Motor neuron (in vitro differentiated cells): ENCODE results near the gene MYLK. TPM values are rescaled to one million over a fixed set of nuclear protein-coding genes. Genes with fewer than 3 reads are reported as not detected.

Experiments
- ATAC-seq, 8 experiments: fragments of 200-7000 bp; cut with Tn5 transposase; replicated peaks in 6 of 8; 2 replicates each; pipeline ENCODE4 v1.8.0; 2021; ENCODE audit warnings: mild to moderate bottlenecking in 8 of 8, moderate library complexity in 8 of 8
- H3K27ac ChIP-seq, 2 donors: fragments of 250-450 bp; sonication (Bioruptor Pico); 2 replicates each; pipeline ENCODE4 v1.9.0; 2021; ENCODE audit warnings: antibody characterized with exemption in 2 of 2, mild to moderate bottlenecking in 2 of 2, moderate library complexity in 1 of 2
- H3K4me1 ChIP-seq, 2 donors: fragments of 250-450 bp; sonication (Bioruptor Pico); replicated peaks in 1 of 2; 2 replicates each; pipeline ENCODE4 v1.6.1; 2021; ENCODE audit warnings: antibody characterized with exemption in 2 of 2, mild to moderate bottlenecking in 2 of 2, moderate library complexity in 1 of 2
- H3K4me3 ChIP-seq, 5 donors: fragments of 250-450 bp; sonication (Bioruptor Pico); 2 replicates each; pipeline ENCODE4 v1.9.0; 2021; ENCODE audit warnings: antibody characterized with exemption in 5 of 5, mild to moderate bottlenecking in 5 of 5, moderate library complexity in 4 of 5
- WGBS, 10 experiments: fragments of 450-650 bp; shearing (Covaris generic); methylation state at CpG; one replicate each; pipeline ENCODE4 v1.0.0; 2022; 5-methylcytosine and 5-hydroxymethylcytosine counted together
- in situ Hi-C, 9 experiments: fragments of 400-800 bp; cut with MboI; loops; one replicate each; pipeline ENCODE4 v1.15.0; 2021; ENCODE audit warnings: low sequenced_read_pairs in 9 of 9, low pct_unique_long_range_greater_than_20kb in 2 of 9; ENCODE audit not compliant: unreplicated experiment in 9 of 9
- total RNA-seq, 8 experiments: library from RNA; unstranded; fragments of 300-600 nt; gene quantifications; 2 replicates each; pipeline versions ENCODE4 v1.2.3 to v1.2.4, GENCODE V29; 2022

MYLK gene
- total RNA-seq, 8 experiments from 2014 or later = 1.8 to 18.7 (median 6.1) TPM

- 38 to 100% (median 89%) methylated on average over 2 to 6 of the region's 6 CpGs for WGBS, 10 experiments
- Histone ChIP-seq H3K4me3 (no peak overlapping the region), H3K27ac (no peak overlapping the region), H3K4me1 (no peaks in the 10 kb centered on the region)
- no peak for ATAC-seq
- in situ Hi-C loops = no loop called here
Measured at GRCh38 chr3:123667784-123668183, 216.3 kb downstream of the MYLK start.

DNA sequence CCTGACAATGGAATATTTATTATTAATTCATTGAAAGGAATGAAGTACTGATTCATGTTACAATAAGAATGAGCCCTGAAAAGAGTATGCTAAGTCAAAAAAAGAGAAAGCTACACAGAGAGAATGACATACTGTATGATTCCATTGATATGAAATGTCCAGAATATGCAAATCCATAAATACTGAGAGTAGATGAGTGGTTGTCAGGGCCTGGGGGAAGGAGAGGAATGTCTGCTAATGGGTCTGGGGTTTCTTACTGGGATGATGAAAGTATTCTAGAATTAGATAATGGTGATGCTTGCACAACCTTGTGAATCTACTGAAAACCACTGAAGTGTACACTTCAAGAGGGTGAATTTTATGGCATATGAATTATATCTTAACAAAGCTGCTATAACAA is 219.4 kb downstream of the MYLK start:
- in situ Hi-C loops = no loop called here

DNA sequence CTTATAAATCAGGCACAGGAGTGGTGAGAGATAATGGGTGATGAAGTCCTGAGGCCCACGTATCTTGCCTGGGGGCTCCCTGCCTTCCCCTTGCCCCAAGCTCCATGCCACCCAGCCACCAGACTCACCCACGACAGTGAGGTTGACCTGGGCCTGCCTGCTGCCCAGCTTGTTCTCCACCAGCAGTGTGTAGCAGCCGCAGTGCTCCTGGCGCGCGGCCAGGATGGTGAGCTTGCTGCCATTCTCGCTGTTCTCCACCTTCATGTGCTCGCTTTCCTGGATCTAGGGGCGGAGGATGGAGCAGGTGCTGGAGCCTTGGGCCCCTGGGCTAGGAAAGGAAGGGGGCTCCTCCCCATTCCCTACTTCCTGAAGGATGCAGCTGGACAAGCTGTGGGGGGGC is 220.2 kb downstream of the MYLK start:
- in situ Hi-C loops = no loop called here
- Histone ChIP-seq H3K27ac (no peak overlapping the region), H3K4me1 (peaks cover 7 to 15% of the 10 kb centered on the region in 2 donors), H3K4me3 (no peak overlapping the region)
- 100% methylated on average over 1 of the region's 9 CpGs; no CpG with 5 or more reads in 9 of the 10 experiments for WGBS, 10 experiments
- no peak for ATAC-seq

More for the DNA sequence above, 219.4 kb downstream of the MYLK start:
- no peak overlapping the region for H3K27ac ChIP-seq
- peak in 2 of 8 experiments; percentile 11 to 52 for ATAC-seq
- H3K4me3 ChIP-seq = no peak overlapping the region
- peaks cover 7 to 15% of the 10 kb centered on the region in 2 donors for H3K4me1 ChIP-seq

- no peak for ATAC-seq
- 100% methylated on average over 1 of the region's 1 CpG; no CpG with 5 or more reads in 9 of the 10 experiments for WGBS, 10 experiments
- H3K4me1 ChIP-seq = peaks cover 7 to 15% of the 10 kb centered on the region in 2 donors
- H3K4me3 ChIP-seq = no peak overlapping the region
- H3K27ac ChIP-seq = no peak overlapping the region
- in situ Hi-C loops = no loop called here
Measured at GRCh38 chr3:123661973-123662372, 222.2 kb downstream of the MYLK start.

GRCh38 chr3:123660900-123661299 is 223.2 kb downstream of the MYLK start:
- 0 to 38% (median 16%) methylated on average over 1 to 5 of the region's 9 CpGs; no CpG with 5 or more reads in 4 of the 10 experiments for WGBS, 10 experiments
- ATAC-seq = peak; percentile 71 to 95 (median 90)
- Histone ChIP-seq H3K4me1 (peaks cover 7 to 15% of the 10 kb centered on the region in 2 donors), H3K27ac (no peak overlapping the region), H3K4me3 (no peak overlapping the region)
- in situ Hi-C loops = no loop called here

- peaks cover 7 to 15% of the 10 kb centered on the region in 2 donors for H3K4me1 ChIP-seq
- in situ Hi-C loops = no loop called here
- ATAC-seq = peak in 3 of 8 experiments; percentile 47 to 60 (median 49)
- WGBS, 10 experiments = 0 to 100% (median 73%) methylated on average over 1 to 3 of the region's 3 CpGs; no CpG with 5 or more reads in 3 of the 10 experiments
- no peak overlapping the region for H3K27ac ChIP-seq
- H3K4me3 ChIP-seq = no peak overlapping the region
Measured at GRCh38 chr3:123660141-123660675, 223.9 kb downstream of the MYLK start.

- ATAC-seq = no peak
- H3K4me3 ChIP-seq = no peak overlapping the region
- 13 to 100% (median 75%) methylated on average over 1 of the region's 1 CpG; no CpG with 5 or more reads in 6 of the 10 experiments for WGBS, 10 experiments
- H3K27ac ChIP-seq = no peak overlapping the region
- peaks cover 11 to 16% of the 10 kb centered on the region in 2 donors for H3K4me1 ChIP-seq
- in situ Hi-C loops = loop anchor here in 4 of 9 experiments (10.0 kb wide), 2 partner anchors 46 to 56 kb away; no protein-coding TSS in a partner anchor
Measured at GRCh38 chr3:123658852-123659206, 225.3 kb downstream of the MYLK start.

DNA sequence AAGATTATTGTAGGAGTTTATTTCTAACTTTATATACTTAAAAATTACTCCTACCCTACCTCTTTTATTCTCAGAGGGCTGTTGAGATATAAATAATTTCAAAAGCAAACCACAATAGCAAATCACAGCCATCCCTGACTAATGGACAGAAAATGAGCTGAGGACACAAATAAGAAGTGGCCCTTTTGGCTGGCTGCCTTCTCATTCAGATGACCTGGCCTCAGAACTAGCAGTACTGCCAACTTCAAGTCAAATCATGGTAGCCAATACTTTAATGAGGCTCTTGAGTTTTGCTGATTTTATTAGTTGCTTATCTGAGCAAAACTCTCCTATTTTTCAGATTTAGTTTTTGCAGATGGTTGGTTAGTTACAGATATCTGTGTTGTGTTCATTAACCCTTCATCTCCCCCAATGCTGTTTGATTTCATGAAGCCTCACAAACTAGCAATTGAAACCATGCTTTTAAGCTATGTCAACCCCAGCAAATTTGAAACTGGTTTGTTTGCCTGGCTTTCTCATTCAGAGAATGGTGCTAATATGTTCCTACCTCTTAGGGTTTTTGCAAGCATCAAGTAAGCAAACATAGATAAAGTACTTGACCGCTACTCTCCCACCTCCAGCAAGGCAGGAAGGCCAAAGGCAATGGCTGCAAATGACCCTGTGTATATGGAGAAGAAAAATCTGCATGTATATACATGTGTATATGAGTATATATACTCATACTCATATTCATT is 225.8 kb downstream of the MYLK start:
- 14 to 100% (median 60%) methylated on average over 1 of the region's 1 CpG; no CpG with 5 or more reads in 4 of the 10 experiments for WGBS, 10 experiments
- H3K4me1 ChIP-seq = peaks cover 17 to 21% of the 10 kb centered on the region in 2 donors
- in situ Hi-C loops = loop anchor here in 4 of 9 experiments (10.0 kb wide), 2 partner anchors 47 to 57 kb away; no protein-coding TSS in a partner anchor
- no peak overlapping the region for H3K4me3 ChIP-seq
- H3K27ac ChIP-seq = no peak overlapping the region
- ATAC-seq = peak in 1 of 8 experiments; percentile 34

- WGBS, 10 experiments = 30 to 100% (median 86%) methylated on average over 1 to 4 of the region's 6 CpGs
- Histone ChIP-seq H3K4me3 (no peak overlapping the region), H3K4me1 (peaks cover 24 to 28% of the 10 kb centered on the region in 2 donors), H3K27ac (no peak overlapping the region)
- no peak for ATAC-seq
- in situ Hi-C loops = loop anchor here in 4 of 9 experiments (10.0 kb wide), 2 partner anchors 47 to 57 kb away; no protein-coding TSS in a partner anchor
Measured at GRCh38 chr3:123657568-123657967, 226.6 kb downstream of the MYLK start.

- no peak for ATAC-seq
- Histone ChIP-seq H3K4me1 (peaks cover 25 to 30% of the 10 kb centered on the region in 2 donors), H3K27ac (no peak overlapping the region), H3K4me3 (no peak overlapping the region)
- whole genome bisulfite sequencing, 10 experiments = 80 to 100% (median 92%) methylated on average over 1 to 6 of the region's 10 CpGs; no CpG with 5 or more reads in 3 of the 10 experiments
- in situ Hi-C loops = loop anchor here in 4 of 9 experiments (10.0 kb wide), 2 partner anchors 48 to 58 kb away; no protein-coding TSS in a partner anchor
Measured at GRCh38 chr3:123657111-123657510, 227.0 kb downstream of the MYLK start.

GRCh38 chr3:123656691-123657090 is 227.4 kb downstream of the MYLK start:
- in situ Hi-C loops = loop anchor here in 4 of 9 experiments (10.0 kb wide), 2 partner anchors 48 to 58 kb away; no protein-coding TSS in a partner anchor
- no peak for ATAC-seq
- Histone ChIP-seq H3K27ac (no peak overlapping the region), H3K4me1 (peaks cover 25 to 27% of the 10 kb centered on the region in 2 donors), H3K4me3 (no peak overlapping the region)
- 29 to 100% (median 71%) methylated on average over 1 to 2 of the region's 2 CpGs; no CpG with 5 or more reads in 2 of the 10 experiments for WGBS, 10 experiments

DNA sequence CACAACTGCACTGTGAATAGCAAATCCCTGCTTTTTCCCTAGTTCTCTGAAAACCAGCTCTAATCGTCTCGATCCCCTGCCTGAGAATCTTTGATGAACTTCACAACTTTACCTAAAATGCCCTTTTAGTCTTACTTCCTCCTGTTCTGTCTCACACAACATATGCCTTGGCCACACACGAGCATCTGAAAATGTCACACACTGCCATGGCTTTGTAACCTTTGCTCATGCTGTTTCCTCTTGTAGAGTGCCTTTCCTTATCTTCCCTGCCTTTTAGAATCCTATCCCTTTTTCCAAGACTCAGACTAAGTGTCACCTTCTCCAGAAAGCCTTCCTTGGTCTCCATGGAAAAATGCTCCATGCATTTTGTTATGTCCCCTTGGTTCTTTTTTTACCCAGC is 227.9 kb downstream of the MYLK start:
- no peak overlapping the region for H3K4me3 ChIP-seq
- peaks cover 23% of the 10 kb centered on the region in 2 donors for H3K4me1 ChIP-seq
- WGBS, 10 experiments = 81 to 96% (median 93%) methylated on average over 2 to 3 of the region's 3 CpGs; no CpG with 5 or more reads in 1 of the 10 experiments
- H3K27ac ChIP-seq = no peak overlapping the region
- in situ Hi-C loops = loop anchor here in 4 of 9 experiments (10.0 kb wide), 2 partner anchors 49 to 59 kb away; no protein-coding TSS in a partner anchor
- ATAC-seq = no peak

GRCh38 chr3:123655400-123655799 is 228.7 kb downstream of the MYLK start:
- in situ Hi-C loops = loop anchor here in 4 of 9 experiments (10.0 kb wide), 2 partner anchors 49 to 59 kb away; no protein-coding TSS in a partner anchor
- H3K27ac ChIP-seq = no peak overlapping the region
- H3K4me1 ChIP-seq = peaks cover 16 to 19% of the 10 kb centered on the region in 2 donors
- no peak for ATAC-seq
- no peak overlapping the region for H3K4me3 ChIP-seq
- WGBS, 10 experiments = 80 to 100% (median 100%) methylated on average over 1 to 2 of the region's 2 CpGs; no CpG with 5 or more reads in 3 of the 10 experiments
